ENCODE data around the gene STAM.

- TF ChIP-seq, protein P1, sequence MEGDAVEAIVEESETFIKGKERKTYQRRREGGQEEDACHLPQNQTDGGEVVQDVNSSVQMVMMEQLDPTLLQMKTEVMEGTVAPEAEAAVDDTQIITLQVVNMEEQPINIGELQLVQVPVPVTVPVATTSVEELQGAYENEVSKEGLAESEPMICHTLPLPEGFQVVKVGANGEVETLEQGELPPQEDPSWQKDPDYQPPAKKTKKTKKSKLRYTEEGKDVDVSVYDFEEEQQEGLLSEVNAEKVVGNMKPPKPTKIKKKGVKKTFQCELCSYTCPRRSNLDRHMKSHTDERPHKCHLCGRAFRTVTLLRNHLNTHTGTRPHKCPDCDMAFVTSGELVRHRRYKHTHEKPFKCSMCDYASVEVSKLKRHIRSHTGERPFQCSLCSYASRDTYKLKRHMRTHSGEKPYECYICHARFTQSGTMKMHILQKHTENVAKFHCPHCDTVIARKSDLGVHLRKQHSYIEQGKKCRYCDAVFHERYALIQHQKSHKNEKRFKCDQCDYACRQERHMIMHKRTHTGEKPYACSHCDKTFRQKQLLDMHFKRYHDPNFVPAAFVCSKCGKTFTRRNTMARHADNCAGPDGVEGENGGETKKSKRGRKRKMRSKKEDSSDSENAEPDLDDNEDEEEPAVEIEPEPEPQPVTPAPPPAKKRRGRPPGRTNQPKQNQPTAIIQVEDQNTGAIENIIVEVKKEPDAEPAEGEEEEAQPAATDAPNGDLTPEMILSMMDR (conservative IDR thresholded peaks at IDR 0.05) = no peak
- no peak for TF ChIP-seq EZH2 (IDR thresholded peaks at IDR 0.05; ENCODE audit: low read depth)
Measured at GRCh38 chr10:17758200-17758599, 114.2 kb downstream of the STAM start.
